Lung (tissue), 12 donors: Measurements from ENCODE around the gene ATAD3C. TPM values are rescaled to one million over a fixed set of nuclear protein-coding genes. Genes with fewer than 3 reads are reported as not detected.
"Not testable (repeated sequence)": the region's sequence is repeated elsewhere in the genome, so short reads cannot be mapped to it uniquely, and the experiment has no call there.

Experiments
- ATAC-seq: fragments of 200-7000 bp; cut with Tn5 transposase; one replicate; pipeline ENCODE4 v1.9.1; 2020; ENCODE audit warnings: moderate number of reproducible peaks; ENCODE audit not compliant: insufficient read depth, low FRiP score
- DNase-seq, 3 donors: peaks; one replicate each; pipeline ENCODE4 v3.0.0-alpha.2; 2013 to 2017
- H3K27ac ChIP-seq, 2 donors: one replicate each; pipeline ENCODE4 v1.5.1; 2013; ENCODE audit warnings: mild to moderate bottlenecking in 2 of 2, moderate library complexity in 2 of 2, control low read depth in 1 of 2, inconsistent platforms in 1 of 2, low read depth in 1 of 2, low read length in 1 of 2
- H3K27me3 ChIP-seq, 3 donors: one replicate each; pipeline ENCODE4 v1.5.1; 2013; ENCODE audit warnings: low read length in 2 of 3; ENCODE audit not compliant: control insufficient read depth in 3 of 3, insufficient read depth in 3 of 3
- H3K36me3 ChIP-seq, 4 donors: one replicate each; pipeline ENCODE4 v1.5.1; 2013; ENCODE audit warnings: low read length in 4 of 4, mild to moderate bottlenecking in 1 of 4, moderate library complexity in 1 of 4; ENCODE audit not compliant: control insufficient read depth in 4 of 4, insufficient read depth in 4 of 4
- H3K4me1 ChIP-seq, 5 donors: one replicate each; pipeline ENCODE4 v1.5.1; 2013; ENCODE audit warnings: low read length in 5 of 5, mild to moderate bottlenecking in 2 of 5, moderate library complexity in 1 of 5; ENCODE audit not compliant: control insufficient read depth in 5 of 5, insufficient read depth in 5 of 5
- H3K4me3 ChIP-seq: one replicate; pipeline ENCODE4 v1.5.1; 2013; ENCODE audit warnings: mild to moderate bottlenecking, control low read depth, moderate library complexity
- H3K9ac ChIP-seq, 2 donors: one replicate each; pipeline ENCODE4 v1.5.1; 2013; ENCODE audit warnings: low read length in 2 of 2, control low read depth in 1 of 2; ENCODE audit not compliant: insufficient read depth in 1 of 2
- H3K9me3 ChIP-seq, 4 donors: one replicate each; pipeline ENCODE4 v1.5.1; 2013; ENCODE audit warnings: low read length in 3 of 4, mild to moderate bottlenecking in 1 of 4, moderate library complexity in 1 of 4; ENCODE audit not compliant: control insufficient read depth in 4 of 4, insufficient read depth in 3 of 4
- WGBS, 2 donors: extraction: QIAGEN DNeasy Blood & Tissue Kit; methylation state at CpG; one replicate each; pipeline ENCODE4 v1.1.7; 2013; 5-methylcytosine and 5-hydroxymethylcytosine counted together
- polyA plus RNA-seq, 2 donors: library from polyadenylated mRNA; stranded (reverse); fragments of 200-250 nt; gene quantifications; one replicate each; pipeline ENCODE4 v1.2.1, GENCODE V29; 2013
- total RNA-seq, 2 donors: library from RNA; depleted of rRNA in 1 of 2; stranded (reverse); fragments of >200 nt in 1 of 2; gene quantifications; one replicate each; pipeline ENCODE4 v1.2.1, GENCODE V29; 2014 to 2021
- TF ChIP-seq, protein P1 (sequence below): IDR thresholded peaks from 2 replicates; pipeline ENCODE4 v1.5.1; 2012; ENCODE audit warnings: mild to moderate bottlenecking; ENCODE audit errors: control extremely low read depth, extremely low read depth
- donor health status: control.
- donor health status: control.
- donor health status: Bipolar disorder and iron deficiency.
- donor health status: healthy.
- donor health status: DM: yes; HTN: yes; CAD: no.

Gene ATAD3C
- total and polyA plus RNA-seq, 4 donors: 0.60 to 18.0 (median 14.8) TPM

DNA sequence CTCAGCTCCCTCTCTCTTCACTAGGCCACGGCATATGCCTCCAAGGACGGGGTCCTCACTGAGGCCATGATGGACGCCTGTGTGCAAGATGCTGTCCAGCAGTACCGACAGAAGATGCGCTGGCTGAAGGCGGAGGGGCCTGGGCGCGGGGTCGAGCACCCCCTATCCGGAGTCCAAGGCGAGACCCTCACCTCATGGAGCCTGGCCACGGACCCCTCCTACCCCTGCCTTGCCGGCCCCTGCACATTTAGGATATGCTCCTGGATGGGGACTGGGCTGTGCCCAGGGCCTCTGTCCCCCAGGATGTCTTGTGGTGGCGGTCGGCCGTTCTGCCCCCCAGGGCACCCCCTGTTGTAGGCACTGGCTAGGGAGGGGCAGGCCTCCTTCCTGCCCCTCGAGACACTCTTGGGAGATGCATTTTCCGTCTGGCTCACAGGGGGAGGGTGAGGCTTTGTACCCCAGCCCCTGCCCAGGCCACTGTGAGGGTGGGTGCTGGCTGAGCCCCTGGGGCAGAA, 46.0 kb downstream of the ATAD3C start:
- not testable (repeated sequence) for DNase-seq, H3K9ac ChIP-seq, H3K4me3 ChIP-seq, H3K9me3 ChIP-seq, H3K27ac ChIP-seq, ATAC-seq, H3K27me3 ChIP-seq, H3K4me1 ChIP-seq
- 91 to 94% methylated on average over 18 of the region's 18 CpGs for WGBS, 2 donors
- peaks cover 12 to 30% (median 20%) of the 10 kb centered on the region in 4 donors for H3K36me3 ChIP-seq

DNA sequence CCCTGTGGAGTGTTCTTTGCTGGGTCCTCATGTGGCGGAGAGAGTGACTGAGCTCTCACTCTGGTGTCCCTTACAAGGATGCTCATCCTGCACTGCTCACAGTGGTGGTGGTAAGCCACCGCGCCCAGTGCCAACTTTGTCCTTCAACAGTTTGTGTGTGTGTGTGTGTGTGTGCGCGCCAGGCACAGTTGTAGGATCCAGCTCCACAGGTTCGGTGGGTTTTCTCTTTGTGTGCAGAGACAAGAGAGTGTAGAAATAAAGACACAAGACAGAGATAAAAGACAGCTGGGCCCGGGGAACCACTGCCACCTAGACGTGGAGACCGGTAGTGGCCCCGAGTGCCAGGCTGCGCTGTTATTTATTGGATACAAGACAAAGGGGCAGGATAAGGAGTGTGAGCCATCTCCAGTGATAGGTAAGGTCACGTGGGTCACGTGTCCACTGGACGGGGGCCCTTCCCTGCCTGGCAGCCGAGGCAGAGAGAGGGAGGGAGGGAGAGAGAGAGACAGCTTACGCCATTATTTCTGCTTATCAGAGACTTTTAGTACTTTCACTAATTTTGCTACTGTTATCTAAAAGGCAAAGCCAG, 55.4 kb downstream of the ATAD3C start:
- H3K27me3 ChIP-seq, H3K4me3 ChIP-seq, H3K36me3 ChIP-seq, H3K4me1 ChIP-seq, H3K9ac ChIP-seq, ATAC-seq, H3K9me3 ChIP-seq: not testable (repeated sequence)
- H3K27ac ChIP-seq: peak overlapping the region; percentile 42 to 80
- DNase-seq: peak; percentile 65 to 68 (median 67)
- TF ChIP-seq, protein P1, sequence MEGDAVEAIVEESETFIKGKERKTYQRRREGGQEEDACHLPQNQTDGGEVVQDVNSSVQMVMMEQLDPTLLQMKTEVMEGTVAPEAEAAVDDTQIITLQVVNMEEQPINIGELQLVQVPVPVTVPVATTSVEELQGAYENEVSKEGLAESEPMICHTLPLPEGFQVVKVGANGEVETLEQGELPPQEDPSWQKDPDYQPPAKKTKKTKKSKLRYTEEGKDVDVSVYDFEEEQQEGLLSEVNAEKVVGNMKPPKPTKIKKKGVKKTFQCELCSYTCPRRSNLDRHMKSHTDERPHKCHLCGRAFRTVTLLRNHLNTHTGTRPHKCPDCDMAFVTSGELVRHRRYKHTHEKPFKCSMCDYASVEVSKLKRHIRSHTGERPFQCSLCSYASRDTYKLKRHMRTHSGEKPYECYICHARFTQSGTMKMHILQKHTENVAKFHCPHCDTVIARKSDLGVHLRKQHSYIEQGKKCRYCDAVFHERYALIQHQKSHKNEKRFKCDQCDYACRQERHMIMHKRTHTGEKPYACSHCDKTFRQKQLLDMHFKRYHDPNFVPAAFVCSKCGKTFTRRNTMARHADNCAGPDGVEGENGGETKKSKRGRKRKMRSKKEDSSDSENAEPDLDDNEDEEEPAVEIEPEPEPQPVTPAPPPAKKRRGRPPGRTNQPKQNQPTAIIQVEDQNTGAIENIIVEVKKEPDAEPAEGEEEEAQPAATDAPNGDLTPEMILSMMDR: peak; percentile 17
- 34 to 38% methylated on average over 16 of the region's 16 CpGs for WGBS, 2 donors

DNA sequence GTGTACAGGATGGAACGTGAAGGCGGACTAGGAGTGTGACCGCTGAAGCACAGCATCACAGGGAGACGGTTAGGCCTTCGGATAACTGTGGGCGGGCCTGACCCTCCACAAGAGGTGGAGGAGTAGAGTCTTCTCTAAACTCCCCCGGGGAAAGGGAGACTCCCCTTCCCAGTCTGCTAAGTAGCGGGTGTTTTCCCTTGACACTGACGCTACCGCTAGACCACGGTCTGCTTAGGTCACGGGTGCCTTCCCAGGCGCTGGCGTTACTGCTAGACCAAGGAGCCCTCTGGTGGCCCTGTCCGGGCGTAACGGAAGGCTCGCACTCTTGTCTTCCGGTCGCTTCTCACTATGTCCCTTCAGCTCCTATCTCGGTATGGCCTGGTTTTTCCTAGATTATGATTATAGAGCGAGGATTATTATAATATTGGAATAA, 55.9 kb downstream of the ATAD3C start:
- ATAC-seq (peak; percentile 27), DNase-seq (peak in 1 of 3 donors; percentile 41)
- peak overlapping the region; percentile 42 to 80 for H3K27ac ChIP-seq
- H3K4me3 ChIP-seq, H3K27me3 ChIP-seq, H3K9ac ChIP-seq, H3K9me3 ChIP-seq, H3K4me1 ChIP-seq, H3K36me3 ChIP-seq: not testable (repeated sequence)
- 16 to 19% methylated on average over 12 to 16 of the region's 22 CpGs for WGBS, 2 donors

DNA sequence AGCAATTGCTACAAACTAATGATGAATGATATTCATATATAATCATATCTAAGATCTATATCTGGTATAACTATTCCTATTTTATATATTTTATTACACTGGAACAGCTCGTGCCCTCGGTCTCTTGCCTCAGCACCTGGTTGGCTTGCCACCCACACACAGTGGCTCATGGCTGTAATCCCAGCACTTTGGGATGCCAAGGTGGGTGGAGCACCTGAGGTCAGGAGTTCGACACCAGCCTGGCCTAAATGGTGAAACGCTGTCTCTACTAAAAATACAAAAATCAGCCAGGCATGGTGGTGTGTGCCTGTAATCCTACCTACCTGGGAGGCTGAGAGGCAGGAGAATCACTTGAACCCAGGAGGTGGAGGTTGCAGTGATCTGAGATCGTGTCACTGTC, 56.3 kb downstream of the ATAD3C start:
- not testable (repeated sequence) for ATAC-seq, DNase-seq, H3K4me3 ChIP-seq, H3K36me3 ChIP-seq, H3K9ac ChIP-seq, H3K4me1 ChIP-seq, H3K27me3 ChIP-seq, H3K9me3 ChIP-seq
- WGBS, 2 donors: 77 to 89% methylated on average over 5 of the region's 5 CpGs
- H3K27ac ChIP-seq: peak overlapping the region; percentile 25 to 74

DNA sequence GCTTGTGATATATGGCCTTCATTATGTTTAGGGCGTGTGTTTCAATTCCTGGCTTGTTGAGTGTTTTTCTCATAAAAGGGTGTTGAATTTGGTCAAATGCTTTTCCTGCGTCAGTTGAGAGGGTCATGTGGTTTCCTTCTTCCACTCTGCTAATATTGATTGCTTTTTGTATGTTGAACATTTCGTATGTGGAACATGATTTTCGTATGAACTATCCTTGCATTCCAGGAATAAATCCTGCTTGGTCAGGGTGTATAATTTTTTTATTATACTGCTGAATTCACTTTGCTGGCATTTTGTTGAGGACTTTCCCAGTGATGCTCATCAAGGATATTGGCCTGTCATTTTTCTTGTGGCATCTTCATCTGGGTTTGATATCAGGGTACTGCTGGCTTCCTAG, 57.8 kb downstream of the ATAD3C start:
- Histone ChIP-seq H3K4me1 (peaks cover 2 to 6% (median 3%) of the 10 kb centered on the region in 5 donors), H3K4me3 (no peak overlapping the region), H3K27me3 (no peaks in the 10 kb centered on the region), H3K9ac (no peak overlapping the region), H3K9me3 (no peaks in the 10 kb centered on the region), H3K27ac (no peak overlapping the region), H3K36me3 (no peaks in the 10 kb centered on the region)
- 91 to 96% methylated on average over 4 of the region's 4 CpGs for WGBS, 2 donors
- TF ChIP-seq, protein P1: no peak
- no peak for ATAC-seq
- DNase-seq: no peak

DNA sequence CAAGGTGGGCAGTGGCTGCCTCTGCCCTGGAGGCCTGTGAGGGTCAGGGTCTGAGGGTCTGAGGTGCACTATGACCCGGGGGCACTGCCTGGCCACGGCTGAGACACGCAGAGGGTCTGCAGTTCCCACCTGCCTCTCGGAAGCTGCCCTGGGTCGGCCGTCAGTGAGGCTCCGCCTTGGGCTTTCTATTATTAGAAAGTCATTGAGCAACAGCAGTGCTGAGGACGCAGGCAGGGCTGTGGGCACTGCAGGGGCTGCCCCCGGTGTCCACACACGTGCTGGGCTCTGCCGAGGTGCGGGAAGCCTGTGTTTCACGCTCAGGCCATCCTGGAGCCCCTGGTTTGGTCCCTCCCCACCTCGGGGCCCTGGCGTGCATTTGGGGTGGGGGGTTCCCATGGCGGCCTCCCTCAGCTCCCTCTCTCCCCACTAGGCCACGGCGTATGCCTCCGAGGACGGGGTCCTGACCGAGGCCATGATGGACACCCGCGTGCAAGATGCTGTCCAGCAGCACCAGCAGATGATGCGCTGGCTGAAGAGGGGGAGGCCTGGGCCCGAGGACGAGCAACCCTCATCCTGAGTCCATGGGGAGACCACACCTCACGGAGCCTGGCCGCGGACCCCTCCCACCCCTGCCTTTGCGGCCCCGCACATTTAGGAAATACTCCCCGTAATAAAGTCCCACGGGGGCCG, 59.4 kb downstream of the ATAD3C start:
- not testable (repeated sequence) for H3K27ac ChIP-seq, H3K9ac ChIP-seq, H3K4me1 ChIP-seq, ATAC-seq, H3K36me3 ChIP-seq, H3K4me3 ChIP-seq, DNase-seq, H3K27me3 ChIP-seq, H3K9me3 ChIP-seq
- WGBS, 2 donors: 65 to 69% methylated on average over 26 to 28 of the region's 34 CpGs
